Uterus (tissue), 4 donors: ENCODE measurements around the gene EVA1C. TPM values are rescaled to one million over a fixed set of nuclear protein-coding genes. Genes with fewer than 3 reads are reported as not detected.

Experiments used
- DNase-seq, 2 donors: peaks; one replicate each; pipeline ENCODE4 v3.0.0-alpha.2; 2019 to 2020
- H3K27ac ChIP-seq, 2 donors: fragments of 200-600 bp; sonication (generic); 1 replicate in 1 of 2; 2 replicates in 1 of 2; pipeline ENCODE4 v1.5.1; 2016 to 2018
- H3K27me3 ChIP-seq, 2 donors: fragments of 200-600 bp; sonication (generic); one replicate each; pipeline ENCODE4 v1.5.1; 2018 to 2019; ENCODE audit warnings: control low read depth in 1 of 2
- H3K36me3 ChIP-seq, 2 donors: fragments of 200-600 bp; sonication (generic); one replicate each; pipeline ENCODE4 v1.5.1; 2019; ENCODE audit warnings: control low read depth in 1 of 2
- H3K4me1 ChIP-seq, 2 donors: fragments of 200-600 bp; sonication (generic); one replicate each; pipeline ENCODE4 v1.5.1; 2018 to 2019; ENCODE audit warnings: control low read depth in 1 of 2
- H3K4me3 ChIP-seq, 2 donors: fragments of 200-600 bp; sonication (generic); 1 replicate in 1 of 2; 2 replicates in 1 of 2; pipeline ENCODE4 v1.5.1; 2018 to 2019; ENCODE audit warnings: mild to moderate bottlenecking in 1 of 2
- H3K9me3 ChIP-seq, 2 donors: fragments of 200-600 bp; sonication (generic); one replicate each; pipeline ENCODE4 v1.5.1; 2019; ENCODE audit warnings: control low read depth in 1 of 2
- CTCF ChIP-seq, 4 experiments: fragments of 200-600 bp in 2 of 4; fragments of 450-650 bp in 2 of 4; sonication (generic) in 2 of 4; IDR thresholded peaks; one replicate each; pipeline ENCODE4 v1.5.1; 2016 to 2019; ENCODE audit warnings: antibody characterized with exemption in 4 of 4, mild to moderate bottlenecking in 2 of 4, moderate library complexity in 1 of 4
- POLR2A ChIP-seq, 2 donors: fragments of 450-650 bp; IDR thresholded peaks; one replicate each; pipeline ENCODE4 v1.6.1; 2016; ENCODE audit warnings: antibody characterized with exemption in 2 of 2, mild to moderate bottlenecking in 1 of 2, moderate library complexity in 1 of 2
- intact Hi-C: fragments of 100-400 bp; cut with DNase I; formaldehyde crosslinking; loops from one replicate; pipeline ENCODE4 v1.15.1; 2023; ENCODE audit warnings: low total_unique reads
- total RNA-seq, 4 donors: library from RNA; depleted of rRNA in 3 of 4; stranded (reverse); fragments of >200 nt in 3 of 4; gene quantifications; one replicate each; pipeline versions ENCODE4 v1.1.0 to v1.2.4, GENCODE V29; 2014 to 2023
- donor health status: DM: yes; HTN: yes; CAD: no.

Gene EVA1C
- total RNA-seq, 4 donors from 2014 or later: 8.3 to 105 (median 48.7) TPM

GRCh38 chr21:32533053-32533452 lies 120.5 kb downstream of the EVA1C start:
- H3K4me3 ChIP-seq: no peak overlapping the region
- no peaks in the 10 kb centered on the region for H3K4me1 ChIP-seq
- no peak overlapping the region for H3K27ac ChIP-seq
- no peaks in the 10 kb centered on the region for H3K9me3 ChIP-seq
- intact Hi-C loops: no loop called here
- no peak for DNase-seq
- no peak for TF ChIP-seq POLR2A (IDR thresholded peaks at IDR 0.05)
- TF ChIP-seq CTCF (IDR thresholded peaks at IDR 0.05): no peak
- H3K27me3 ChIP-seq: no peaks in the 10 kb centered on the region
- no peaks in the 10 kb centered on the region for H3K36me3 ChIP-seq

GRCh38 chr21:32533611-32534010 lies 121.1 kb downstream of the EVA1C start:
- Histone ChIP-seq H3K36me3 (no peaks in the 10 kb centered on the region), H3K27me3 (no peaks in the 10 kb centered on the region), H3K4me3 (no peak overlapping the region), H3K9me3 (no peaks in the 10 kb centered on the region), H3K27ac (no peak overlapping the region), H3K4me1 (no peaks in the 10 kb centered on the region)
- intact Hi-C loops: no loop called here
- no peak for TF ChIP-seq POLR2A (IDR thresholded peaks at IDR 0.05)
- no peak for TF ChIP-seq CTCF (IDR thresholded peaks at IDR 0.05)
- no peak for DNase-seq

- Histone ChIP-seq H3K36me3 (no peaks in the 10 kb centered on the region), H3K9me3 (no peaks in the 10 kb centered on the region), H3K4me3 (no peak overlapping the region), H3K4me1 (no peaks in the 10 kb centered on the region), H3K27ac (no peak overlapping the region), H3K27me3 (no peaks in the 10 kb centered on the region)
- intact Hi-C loops: no loop called here
- TF ChIP-seq CTCF (IDR thresholded peaks at IDR 0.05) (no peak), POLR2A (IDR thresholded peaks at IDR 0.05) (no peak)
- DNase-seq: no peak
Measured at GRCh38 chr21:32534113-32534512, 121.6 kb downstream of the EVA1C start.

- no peak overlapping the region for H3K4me3 ChIP-seq
- H3K27me3 ChIP-seq: no peaks in the 10 kb centered on the region
- H3K9me3 ChIP-seq: no peaks in the 10 kb centered on the region
- no peak overlapping the region for H3K27ac ChIP-seq
- intact Hi-C loops: no loop called here
- H3K4me1 ChIP-seq: no peaks in the 10 kb centered on the region
- no peak for TF ChIP-seq CTCF (IDR thresholded peaks at IDR 0.05)
- no peak for TF ChIP-seq POLR2A (IDR thresholded peaks at IDR 0.05)
- no peaks in the 10 kb centered on the region for H3K36me3 ChIP-seq
- no peak for DNase-seq
Measured at GRCh38 chr21:32535612-32536011, 123.1 kb downstream of the EVA1C start.

- no peaks in the 10 kb centered on the region for H3K36me3 ChIP-seq
- no peak for DNase-seq
- no peak for TF ChIP-seq CTCF (IDR thresholded peaks at IDR 0.05)
- no peak for TF ChIP-seq POLR2A (IDR thresholded peaks at IDR 0.05)
- no peak overlapping the region for H3K27ac ChIP-seq
- intact Hi-C loops: no loop called here
- H3K9me3 ChIP-seq: no peaks in the 10 kb centered on the region
- H3K27me3 ChIP-seq: no peaks in the 10 kb centered on the region
- no peaks in the 10 kb centered on the region for H3K4me1 ChIP-seq
- H3K4me3 ChIP-seq: no peak overlapping the region
Measured at GRCh38 chr21:32537569-32537881, 125.0 kb downstream of the EVA1C start.
